Endodermal cell (in vitro differentiated cells): ENCODE measurements around the gene PHLDA1. TPM values are rescaled to one million over a fixed set of nuclear protein-coding genes. Genes with fewer than 3 reads are reported as not detected.

Experiments
- DNase-seq: peaks from one replicate; pipeline ENCODE4 v3.0.0-alpha.2; 2017
- H3K27ac ChIP-seq: 2 replicates; pipeline ENCODE4 v1.5.1; 2013; ENCODE audit warnings: mild to moderate bottlenecking, low read depth, low read length, moderate library complexity
- H3K27me3 ChIP-seq: 2 replicates; pipeline ENCODE4 v1.6.1; 2013; ENCODE audit warnings: mild to moderate bottlenecking, low read length, moderate library complexity; ENCODE audit not compliant: insufficient read depth, control insufficient read depth, poor library complexity, severe bottlenecking
- H3K36me3 ChIP-seq: 2 replicates; pipeline ENCODE4 v1.7.0; 2013; ENCODE audit warnings: mild to moderate bottlenecking, low read length, moderate library complexity; ENCODE audit not compliant: control insufficient read depth, insufficient read depth
- H3K4me1 ChIP-seq: one replicate; pipeline ENCODE4 v1.7.0; 2013; ENCODE audit warnings: low read length; ENCODE audit not compliant: control insufficient read depth, insufficient read depth
- H3K4me3 ChIP-seq: 2 replicates; pipeline ENCODE4 v1.5.1; 2013; ENCODE audit warnings: mild to moderate bottlenecking, low read length, moderate library complexity
- H3K9ac ChIP-seq: 2 replicates; pipeline ENCODE4 v1.6.1; 2013; ENCODE audit warnings: mild to moderate bottlenecking, low read length, moderate library complexity; ENCODE audit not compliant: poor library complexity, severe bottlenecking; ENCODE audit errors: extremely low read depth
- H3K9me3 ChIP-seq: 2 replicates; pipeline ENCODE4 v1.6.1; 2013; ENCODE audit warnings: mild to moderate bottlenecking, low read length, moderate library complexity; ENCODE audit not compliant: control insufficient read depth
- H3K27ac Mint-ChIP-seq: 2 replicates; pipeline ENCODE4 v1.8.0; 2020; ENCODE audit warnings: mixed read lengths
- H3K27me3 Mint-ChIP-seq: 2 replicates; pipeline ENCODE4 v1.8.0; 2021; ENCODE audit warnings: mild to moderate bottlenecking, mixed read lengths; ENCODE audit not compliant: insufficient read depth
- H3K36me3 Mint-ChIP-seq: 2 replicates; pipeline ENCODE4 v1.8.0; 2020; ENCODE audit warnings: low read depth, mixed read lengths
- H3K4me1 Mint-ChIP-seq: 2 replicates; pipeline ENCODE4 v1.8.0; 2020; ENCODE audit warnings: mixed read lengths
- H3K4me3 Mint-ChIP-seq: 2 replicates; pipeline ENCODE4 v1.8.0; 2020; ENCODE audit warnings: mild to moderate bottlenecking, moderate library complexity, mixed read lengths
- H3K9me3 Mint-ChIP-seq: 2 replicates; pipeline ENCODE4 v1.8.0; 2020; ENCODE audit warnings: mild to moderate bottlenecking, mixed read lengths
- WGBS, 2 experiments: methylation state at CpG; one replicate each; pipeline versions ENCODE4 v1.1.5 to v1.1.7; 2013; ENCODE audit warnings: missing lambda C conversion rate in 2 of 2, mixed read lengths in 1 of 2; ENCODE audit not compliant: insufficient coverage in 1 of 2, insufficient read length in 1 of 2; 5-methylcytosine and 5-hydroxymethylcytosine counted together
- total RNA-seq, 2 donors: library from RNA; stranded (reverse); fragmentation: NEBNext Ultra II Directional in 1 of 2; extraction: Animal tissue kit (Norgen Biotek cat#: 25700) in 1 of 2; gene quantifications; 2 replicates in 1 of 2; 3 replicates in 1 of 2; pipeline ENCODE4 v1.2.1, GENCODE V29; 2021
- TF ChIP-seq, protein P1 (sequence below): fragments of 200-600 bp; sonication (generic); conservative IDR thresholded peaks from 2 replicates; pipeline ENCODE4 v1.5.0; 2021; ENCODE audit warnings: antibody characterized with exemption, mild to moderate bottlenecking

Gene PHLDA1
- total RNA-seq, 2 donors from 2014 or later = 3.7 to 16.2 TPM

- Histone ChIP-seq H3K9ac (no peak overlapping the region), H3K36me3 (no peaks in the 10 kb centered on the region), H3K4me1 (peaks cover 13% of the 10 kb centered on the region), H3K9me3 (no peaks in the 10 kb centered on the region), H3K27me3 (no peaks in the 10 kb centered on the region), H3K4me3 (no peak overlapping the region), H3K27ac (no peak overlapping the region)
- TF ChIP-seq, protein P1, sequence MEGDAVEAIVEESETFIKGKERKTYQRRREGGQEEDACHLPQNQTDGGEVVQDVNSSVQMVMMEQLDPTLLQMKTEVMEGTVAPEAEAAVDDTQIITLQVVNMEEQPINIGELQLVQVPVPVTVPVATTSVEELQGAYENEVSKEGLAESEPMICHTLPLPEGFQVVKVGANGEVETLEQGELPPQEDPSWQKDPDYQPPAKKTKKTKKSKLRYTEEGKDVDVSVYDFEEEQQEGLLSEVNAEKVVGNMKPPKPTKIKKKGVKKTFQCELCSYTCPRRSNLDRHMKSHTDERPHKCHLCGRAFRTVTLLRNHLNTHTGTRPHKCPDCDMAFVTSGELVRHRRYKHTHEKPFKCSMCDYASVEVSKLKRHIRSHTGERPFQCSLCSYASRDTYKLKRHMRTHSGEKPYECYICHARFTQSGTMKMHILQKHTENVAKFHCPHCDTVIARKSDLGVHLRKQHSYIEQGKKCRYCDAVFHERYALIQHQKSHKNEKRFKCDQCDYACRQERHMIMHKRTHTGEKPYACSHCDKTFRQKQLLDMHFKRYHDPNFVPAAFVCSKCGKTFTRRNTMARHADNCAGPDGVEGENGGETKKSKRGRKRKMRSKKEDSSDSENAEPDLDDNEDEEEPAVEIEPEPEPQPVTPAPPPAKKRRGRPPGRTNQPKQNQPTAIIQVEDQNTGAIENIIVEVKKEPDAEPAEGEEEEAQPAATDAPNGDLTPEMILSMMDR = no peak
- no peak for DNase-seq
- no peaks in the 10 kb centered on the region for H3K9me3 Mint-ChIP-seq
- H3K27me3 Mint-ChIP-seq = no peaks in the 10 kb centered on the region
- no peak overlapping the region for H3K27ac Mint-ChIP-seq
- 91 to 100% methylated on average over 2 of the region's 2 CpGs for WGBS, 2 experiments
- H3K4me1 Mint-ChIP-seq = peaks cover 25% of the 10 kb centered on the region
- H3K36me3 Mint-ChIP-seq = no peaks in the 10 kb centered on the region
- no peak overlapping the region for H3K4me3 Mint-ChIP-seq
Observed at GRCh38 chr12:75975702-75976101, 55.9 kb downstream of the PHLDA1 start.

Other genes starting within 250 kb of the PHLDA1 start
- gene NAP1L1, start 52.9 kb upstream of the PHLDA1 start, total RNA-seq = 100 to 1,000 TPM; 711 to 829 TPM